GM18511 (cell line): ENCODE results near the gene L2HGDH.

Experiments used
- ATAC-seq: cut with Tn5 transposase; IDR thresholded peaks from one replicate; pipeline ENCODE4 v1.9.1; 2021; ENCODE audit warnings: mild to moderate bottlenecking, moderate library complexity; ENCODE audit not compliant: unreplicated experiment

The L2HGDH gene

GRCh38 chr14:50299585-50299984 is 12.4 kb downstream of the L2HGDH start:
- ATAC-seq: no peak

- ATAC-seq: no peak
Measured at GRCh38 chr14:50290306-50290705, 21.7 kb downstream of the L2HGDH start.

- ATAC-seq: no peak
Measured at GRCh38 chr14:50288146-50288545, 23.9 kb downstream of the L2HGDH start.

GRCh38 chr14:50285861-50286260 is 26.2 kb downstream of the L2HGDH start:
- no peak for ATAC-seq

DNA sequence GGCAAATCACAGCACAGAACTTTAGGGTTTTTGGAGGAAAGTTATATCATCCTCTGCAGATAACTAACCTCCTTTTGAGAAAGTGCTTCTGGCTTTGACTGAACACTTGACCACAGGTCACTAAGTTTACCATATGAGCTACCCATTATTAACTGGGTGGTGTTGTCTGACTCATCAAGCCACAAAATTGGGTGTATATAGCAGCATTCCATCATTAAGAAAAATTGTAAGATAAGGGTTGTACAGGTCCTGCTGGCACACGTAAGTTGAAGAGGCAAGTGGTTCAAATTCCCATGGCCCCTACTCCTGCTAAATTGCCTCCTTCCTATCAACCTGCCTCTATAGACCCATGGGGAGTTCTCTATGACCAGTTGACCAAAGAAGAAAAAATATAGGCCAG is 39.5 kb downstream of the L2HGDH start:
- ATAC-seq: no peak

DNA sequence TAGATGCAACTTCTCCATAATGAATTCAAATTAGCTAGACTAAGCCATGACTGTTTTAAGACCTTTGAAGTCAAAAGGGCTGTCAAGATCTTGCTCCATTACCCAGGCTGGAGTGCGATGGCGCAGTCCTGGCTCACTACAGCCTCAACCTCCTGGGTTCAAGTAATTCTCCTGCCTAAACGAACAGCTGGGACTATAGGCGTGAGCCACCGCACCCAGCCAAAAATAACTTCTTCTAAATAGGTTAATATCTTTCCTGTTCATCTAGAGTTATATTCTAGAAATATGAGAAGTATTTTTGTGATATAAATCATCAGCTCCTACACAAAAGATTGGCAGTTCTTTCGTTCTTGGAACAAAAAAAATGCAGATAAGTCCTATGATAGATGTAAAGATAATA is 41.1 kb downstream of the L2HGDH start:
- no peak for ATAC-seq

GRCh38 chr14:50265029-50265428 is 47.0 kb downstream of the L2HGDH start:
- ATAC-seq: no peak

DNA sequence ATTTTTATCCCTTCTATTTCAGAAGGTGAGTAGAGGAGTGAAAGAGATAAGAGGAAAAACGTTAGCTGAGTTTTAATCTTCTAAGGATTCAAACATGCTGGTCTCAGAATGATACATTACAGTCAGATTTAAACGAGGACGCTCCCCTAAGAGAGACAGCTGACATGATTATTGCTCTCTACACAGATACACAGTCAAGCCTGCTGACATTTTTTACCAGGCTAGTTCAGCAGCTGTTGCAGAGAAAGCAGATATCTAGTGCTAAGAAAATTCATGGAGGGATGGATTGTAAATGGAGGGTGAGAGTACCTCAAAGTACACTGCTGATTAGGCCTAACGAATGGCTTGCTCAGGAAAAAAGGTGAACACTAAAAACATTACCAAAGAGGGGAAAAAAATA is 48.7 kb downstream of the L2HGDH start:
- ATAC-seq: no peak

- no peak for ATAC-seq
Measured at GRCh38 chr14:50262865-50263264, 49.2 kb downstream of the L2HGDH start.

DNA sequence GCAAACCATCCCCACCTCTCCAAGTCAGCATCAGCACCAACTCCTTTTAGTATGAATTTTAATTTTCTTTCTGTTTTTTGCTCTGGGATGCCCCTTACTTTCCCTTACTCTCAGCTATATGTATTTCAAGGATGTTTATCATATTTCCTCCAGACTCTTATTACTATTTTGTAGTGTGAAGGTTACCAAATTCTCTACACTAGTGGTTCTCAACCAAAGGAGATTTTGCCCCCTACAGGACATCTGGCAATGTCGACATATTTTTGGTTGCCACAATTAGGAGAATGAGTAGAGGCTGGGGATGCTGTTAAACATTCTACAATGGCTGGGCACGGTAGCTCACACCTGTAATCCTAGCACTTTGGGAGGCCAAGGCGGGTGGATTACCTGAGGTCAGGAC is 51.5 kb downstream of the L2HGDH start:
- no peak for ATAC-seq

DNA sequence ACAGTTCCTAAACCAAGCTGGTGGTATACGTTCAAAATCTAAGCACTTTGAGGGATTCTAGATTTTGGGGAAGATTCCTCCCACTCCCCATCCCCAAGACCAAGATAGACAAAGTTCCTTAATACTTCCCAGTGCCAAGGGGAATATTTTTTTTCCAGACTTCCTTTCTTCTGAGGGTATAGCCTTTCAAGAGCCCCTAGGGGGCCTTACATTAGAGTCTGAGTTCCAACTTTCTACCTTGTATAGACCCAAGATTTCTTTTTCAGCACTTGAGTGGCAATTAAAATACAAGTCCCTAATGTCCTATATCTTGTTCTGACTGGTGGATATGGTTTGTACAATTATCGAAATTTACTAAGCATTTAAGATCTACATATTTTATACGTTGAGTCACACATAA is 52.0 kb downstream of the L2HGDH start:
- ATAC-seq: no peak

DNA sequence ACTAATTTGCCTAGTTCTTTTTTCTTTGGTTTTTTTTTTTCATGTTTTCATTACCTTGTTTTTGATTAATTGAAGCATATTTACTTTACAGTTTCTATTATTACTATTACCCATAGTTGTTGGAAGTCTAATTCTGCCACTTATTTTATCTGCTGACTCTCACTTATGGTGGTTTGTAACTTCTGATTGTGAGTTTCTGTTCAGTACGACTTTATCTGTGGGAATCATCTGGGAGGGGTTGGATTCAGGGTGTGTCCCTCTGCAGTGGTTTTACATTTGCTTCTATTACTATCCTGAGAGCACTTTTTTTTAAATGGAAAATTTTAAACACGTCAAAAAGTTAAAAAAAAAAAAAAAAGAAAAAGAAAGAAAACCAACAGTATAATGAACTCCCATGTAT is 54.3 kb downstream of the L2HGDH start:
- no peak for ATAC-seq

DNA sequence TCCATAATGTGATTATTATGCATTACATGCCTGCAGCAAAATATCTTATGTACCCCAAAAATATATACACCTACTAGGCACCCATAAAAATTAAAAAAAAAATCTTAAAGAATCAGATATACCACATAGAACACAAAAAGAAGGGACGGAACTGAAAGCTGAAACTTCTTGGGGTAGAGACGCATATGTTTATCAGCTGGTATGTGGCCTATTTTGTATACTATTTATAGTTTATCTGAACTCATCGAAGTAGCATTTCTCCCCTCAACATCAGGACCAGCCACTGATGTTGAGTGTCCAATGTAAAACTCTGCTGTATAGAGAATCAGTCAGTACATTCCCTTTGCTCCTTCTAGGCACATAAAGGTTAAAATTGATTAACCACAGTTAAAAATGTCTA is 57.8 kb downstream of the L2HGDH start:
- no peak for ATAC-seq

- no peak for ATAC-seq
Measured at GRCh38 chr14:50249136-50249775, 62.8 kb downstream of the L2HGDH start.

DNA sequence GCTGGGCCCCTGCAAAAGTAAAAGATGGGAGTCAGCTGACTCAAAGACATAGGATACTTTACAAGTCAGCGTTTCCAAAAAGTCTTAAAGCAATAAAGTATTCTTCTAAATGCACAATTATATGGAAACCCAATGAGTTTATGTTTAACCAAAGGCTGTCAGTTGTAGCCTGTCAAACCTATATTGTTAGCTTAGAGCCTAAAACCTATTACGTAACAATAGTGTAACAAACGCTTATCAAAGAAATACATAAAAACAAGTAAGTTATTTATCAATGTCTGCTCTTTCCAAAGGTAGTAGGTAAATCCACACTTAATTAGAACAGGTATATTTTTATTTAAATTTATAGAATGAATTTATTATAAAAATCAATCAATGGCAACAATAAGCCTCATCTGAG is 64.8 kb downstream of the L2HGDH start:
- no peak for ATAC-seq

DNA sequence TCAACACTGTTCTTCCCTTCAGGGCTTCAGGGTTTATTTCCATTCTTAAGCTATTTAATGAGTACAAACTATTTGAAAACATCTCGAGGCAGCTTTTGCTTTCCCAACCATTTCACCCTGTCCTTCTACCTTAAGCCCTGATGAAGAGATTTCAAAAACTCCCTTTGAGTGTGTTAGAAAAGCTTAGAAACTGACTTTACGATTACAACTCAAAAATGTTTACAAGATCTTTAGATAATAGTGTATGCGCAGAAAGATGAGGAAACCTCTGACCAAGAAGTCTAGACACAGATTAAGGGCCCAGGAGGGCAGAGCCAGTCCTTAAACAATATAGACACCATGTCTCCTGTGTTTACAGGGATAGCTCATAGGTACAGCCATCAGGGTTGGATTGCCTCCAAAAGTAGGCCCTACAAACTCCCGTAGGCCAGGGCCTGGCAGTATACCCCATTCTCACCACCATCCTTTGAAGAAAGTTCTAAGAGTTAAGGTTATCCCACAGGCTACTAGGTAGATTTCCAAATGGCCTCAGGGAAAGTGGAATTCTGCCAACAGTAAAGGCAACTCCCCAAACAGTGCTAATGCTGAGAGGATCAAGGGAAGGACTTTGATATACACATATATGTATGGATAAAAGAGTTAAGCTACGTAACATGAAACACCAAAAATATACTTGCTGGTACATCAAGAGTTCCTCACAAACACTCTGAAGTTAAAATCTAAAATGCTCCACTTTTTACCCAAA is 69.3 kb downstream of the L2HGDH start:
- ATAC-seq: no peak

GRCh38 chr14:50242096-50242495 is 69.9 kb downstream of the L2HGDH start:
- no peak for ATAC-seq

- no peak for ATAC-seq
Measured at GRCh38 chr14:50237427-50237826, 74.6 kb downstream of the L2HGDH start.

DNA sequence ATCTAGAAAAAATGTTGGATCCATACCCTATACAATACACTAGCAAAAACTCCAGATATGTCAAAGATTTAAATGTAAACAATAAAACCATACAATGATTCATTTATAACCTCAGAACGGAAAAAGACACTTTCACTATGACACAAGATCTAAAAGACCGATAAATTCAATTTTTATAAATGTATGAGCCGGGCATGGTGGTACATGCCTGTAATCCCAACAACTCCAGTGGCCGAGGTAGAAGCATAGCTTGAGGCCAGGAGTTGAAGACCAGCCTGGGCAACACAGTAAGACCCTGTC is 78.1 kb downstream of the L2HGDH start:
- ATAC-seq: no peak

DNA sequence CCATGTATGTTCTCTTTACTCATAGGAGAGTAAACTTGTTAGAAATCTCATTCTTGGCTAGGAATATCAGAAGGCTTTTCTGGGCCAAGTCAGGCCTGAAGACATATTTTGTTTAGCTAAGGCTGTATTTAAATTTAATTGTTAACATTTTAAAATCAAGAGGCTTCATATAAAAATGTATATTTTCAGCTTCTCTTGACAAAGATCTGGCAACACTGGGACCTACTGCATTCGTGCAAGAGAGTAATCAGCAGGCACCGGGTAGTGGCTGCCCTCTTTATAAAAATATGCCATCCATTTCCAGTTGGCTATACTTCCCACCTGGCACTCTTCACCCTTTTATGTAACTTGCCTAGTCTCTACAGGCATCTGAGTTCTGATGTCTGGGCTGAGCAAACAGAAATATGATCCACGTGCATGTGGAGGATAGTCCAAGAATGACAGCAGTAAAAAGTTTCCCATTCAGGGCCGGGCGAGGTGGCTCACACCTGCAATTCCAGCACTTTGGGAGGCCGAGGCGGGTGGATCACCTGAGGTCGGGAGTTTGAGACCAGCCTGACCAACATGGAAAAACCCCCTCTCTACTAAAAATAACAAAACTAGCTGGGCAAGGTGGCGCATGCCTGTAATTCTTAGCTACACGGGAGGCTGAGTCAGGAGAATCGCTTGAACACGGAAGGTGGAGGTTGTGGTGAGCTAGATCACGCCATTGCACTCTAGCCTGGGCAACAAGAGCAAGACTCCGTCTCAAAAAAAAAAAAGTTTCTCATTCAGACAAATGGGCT is 78.7 kb downstream of the L2HGDH start:
- no peak for ATAC-seq

DNA sequence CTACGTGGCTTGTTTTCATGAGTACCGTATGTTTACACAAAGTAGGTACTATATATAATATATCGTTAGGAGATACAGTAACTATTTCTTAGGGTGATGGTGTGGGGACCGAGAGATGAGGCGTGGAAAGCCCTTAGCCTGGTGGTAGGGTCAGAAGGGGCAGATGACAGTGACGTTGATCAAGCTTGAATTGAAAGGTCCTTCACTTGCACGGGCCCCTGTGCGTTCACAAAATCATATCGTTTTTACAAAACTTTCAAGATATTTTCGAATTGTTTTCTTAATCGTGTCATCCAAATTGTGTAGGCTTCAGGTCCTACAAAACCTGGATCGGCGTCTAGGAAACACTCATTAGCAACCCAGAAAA is 79.8 kb downstream of the L2HGDH start:
- ATAC-seq: no peak
